Aorta (tissue), 5 donors: Measurements from ENCODE around the gene SZT2. TPM values are rescaled to one million over a fixed set of nuclear protein-coding genes. Genes with fewer than 3 reads are reported as not detected.
A peak's percentile ranks its signal among the peaks of the same experiment; 100 is the strongest.

Experiments used
- ATAC-seq: fragments of 200-7000 bp; cut with Tn5 transposase; one replicate; pipeline ENCODE4 v1.9.1; 2022; ENCODE audit warnings: moderate library complexity; ENCODE audit not compliant: low FRiP score
- DNase-seq, 2 donors: peaks; one replicate each; pipeline ENCODE4 v3.0.0-alpha.2; 2020
- H3K27ac ChIP-seq, 2 donors: one replicate each; pipeline ENCODE4 v1.5.1; 2013; ENCODE audit warnings: low read length in 2 of 2, mild to moderate bottlenecking in 2 of 2, moderate library complexity in 2 of 2, control low read depth in 1 of 2, inconsistent platforms in 1 of 2, low read depth in 1 of 2
- H3K27me3 ChIP-seq, 2 donors: one replicate each; pipeline ENCODE4 v1.6.1; 2013; ENCODE audit warnings: control low read depth in 1 of 2, low read length in 1 of 2, mild to moderate bottlenecking in 1 of 2, moderate library complexity in 1 of 2; ENCODE audit not compliant: insufficient read depth in 2 of 2, control insufficient read depth in 1 of 2
- H3K36me3 ChIP-seq, 2 donors: one replicate each; pipeline ENCODE4 v1.6.1; 2013; ENCODE audit warnings: control low read depth in 1 of 2, low read length in 1 of 2, mild to moderate bottlenecking in 1 of 2; ENCODE audit not compliant: insufficient read depth in 2 of 2, control insufficient read depth in 1 of 2
- H3K4me1 ChIP-seq, 2 donors: one replicate each; pipeline ENCODE4 v1.6.1; 2013; ENCODE audit warnings: low read length in 2 of 2, control low read depth in 1 of 2, mild to moderate bottlenecking in 1 of 2, moderate library complexity in 1 of 2; ENCODE audit not compliant: insufficient read depth in 2 of 2, control insufficient read depth in 1 of 2
- H3K4me3 ChIP-seq, 2 donors: one replicate each; pipeline ENCODE4 v1.5.1; 2013; ENCODE audit warnings: low read length in 2 of 2, control low read depth in 1 of 2, mild to moderate bottlenecking in 1 of 2
- H3K9me3 ChIP-seq: one replicate; pipeline ENCODE4 v1.6.1; 2013; ENCODE audit warnings: mild to moderate bottlenecking, low read length; ENCODE audit not compliant: control insufficient read depth
- WGBS, 2 donors: extraction: QIAGEN DNeasy Blood & Tissue Kit; methylation state at CpG; one replicate each; pipeline ENCODE4 v1.1.7; 2013; 5-methylcytosine and 5-hydroxymethylcytosine counted together
- intact Hi-C, 2 donors: fragments of 100-400 bp; cut with DNase I; formaldehyde crosslinking; loops; one replicate each; pipeline versions ENCODE4 v1.14.2 to v1.15.0; 2022
- polyA plus RNA-seq, 2 donors: library from polyadenylated mRNA; stranded (reverse); fragments of 200-250 nt; gene quantifications; one replicate each; pipeline ENCODE4 v1.2.3, GENCODE V29; 2013
- total RNA-seq, 2 donors: library from RNA; stranded (reverse); fragmentation: NEBNext Ultra II Directional; extraction: Animal tissue kit (Norgen Biotek cat#: 25700); gene quantifications; one replicate each; pipeline ENCODE4 v1.2.1, GENCODE V29; 2021
- donor health status: healthy with polysubstance abuse.
- donor health status: Bipolar disorder and iron deficiency.
- donor health status: DM: no; HTN: no; CAD: no.
- donor health status: DM: no; HTN: no; CAD: no.
- donor health status: DM: yes; HTN: yes; CAD: no.

Gene SZT2
- total and polyA plus RNA-seq, 4 donors, result 5.6 to 91.5 (median 46.6) TPM

DNA sequence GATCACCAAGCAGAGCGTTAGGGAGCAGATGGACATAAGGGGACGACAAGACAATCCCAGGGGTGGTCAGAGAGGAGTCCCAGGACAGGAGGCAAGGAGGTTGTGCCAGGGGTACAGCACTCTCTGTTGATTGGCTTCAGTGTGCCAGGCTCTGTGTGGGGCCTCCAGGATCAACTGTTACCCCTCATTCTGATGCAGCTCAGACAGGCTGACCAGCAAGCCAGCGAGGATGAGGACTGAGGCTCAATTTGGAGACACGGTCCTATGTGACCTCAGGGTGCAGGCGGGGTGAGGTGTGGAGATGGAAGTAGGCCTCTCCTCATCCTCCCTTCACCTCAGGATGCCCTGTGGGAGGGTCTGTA is 60.0 kb downstream of the SZT2 start:
- H3K27me3 ChIP-seq, result no peaks in the 10 kb centered on the region
- ATAC-seq, result no peak
- H3K27ac ChIP-seq, result no peak overlapping the region
- no peaks in the 10 kb centered on the region for H3K9me3 ChIP-seq
- no peak for DNase-seq
- WGBS, 2 donors, result 71 to 74% methylated on average over 5 of the region's 5 CpGs
- peaks cover 0 to 19% of the 10 kb centered on the region in 2 donors for H3K36me3 ChIP-seq
- intact Hi-C loops, result no loop called here
- no peak overlapping the region for H3K4me3 ChIP-seq
- H3K4me1 ChIP-seq, result no peaks in the 10 kb centered on the region

DNA sequence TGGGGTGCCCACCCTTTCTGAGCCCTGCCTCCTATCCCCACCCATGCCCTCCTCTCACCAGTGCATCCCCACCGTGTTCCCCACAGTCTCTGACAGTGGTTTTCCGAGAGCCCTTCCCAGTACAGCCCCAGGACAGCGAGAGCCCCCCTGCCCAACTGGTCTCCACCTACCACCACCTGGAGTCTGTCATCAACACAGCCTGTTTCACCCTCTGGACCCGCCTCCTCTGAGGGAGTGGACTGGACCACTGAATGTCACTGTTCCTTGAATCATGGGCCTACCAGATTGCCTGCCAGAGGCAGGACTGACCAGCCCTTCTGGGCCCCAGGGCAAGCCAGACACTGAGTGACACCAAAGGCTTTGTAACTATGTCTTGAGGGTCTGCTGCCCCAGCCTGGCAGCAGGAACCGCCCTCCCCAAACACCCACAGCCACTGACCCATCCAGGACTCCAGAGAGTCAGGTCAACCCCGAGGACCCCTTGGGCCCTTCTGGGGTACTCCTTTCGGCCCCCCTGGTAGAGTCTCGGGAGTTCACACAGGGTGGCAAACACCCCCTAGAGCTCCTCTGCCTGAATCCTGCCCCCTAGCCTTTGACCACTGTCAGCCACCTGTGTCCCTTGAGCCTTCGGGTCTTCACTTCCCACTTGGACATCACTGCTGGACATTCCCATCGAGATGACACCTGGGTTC is 60.7 kb downstream of the SZT2 start:
- DNase-seq (no peak), ATAC-seq (no peak)
- H3K27me3 ChIP-seq, result no peaks in the 10 kb centered on the region
- no peak overlapping the region for H3K27ac ChIP-seq
- intact Hi-C loops, result no loop called here
- 79 to 80% methylated on average over 10 of the region's 10 CpGs for WGBS, 2 donors
- no peak overlapping the region for H3K4me3 ChIP-seq
- peaks cover 0 to 19% of the 10 kb centered on the region in 2 donors for H3K36me3 ChIP-seq
- no peaks in the 10 kb centered on the region for H3K9me3 ChIP-seq
- H3K4me1 ChIP-seq, result no peaks in the 10 kb centered on the region

DNA sequence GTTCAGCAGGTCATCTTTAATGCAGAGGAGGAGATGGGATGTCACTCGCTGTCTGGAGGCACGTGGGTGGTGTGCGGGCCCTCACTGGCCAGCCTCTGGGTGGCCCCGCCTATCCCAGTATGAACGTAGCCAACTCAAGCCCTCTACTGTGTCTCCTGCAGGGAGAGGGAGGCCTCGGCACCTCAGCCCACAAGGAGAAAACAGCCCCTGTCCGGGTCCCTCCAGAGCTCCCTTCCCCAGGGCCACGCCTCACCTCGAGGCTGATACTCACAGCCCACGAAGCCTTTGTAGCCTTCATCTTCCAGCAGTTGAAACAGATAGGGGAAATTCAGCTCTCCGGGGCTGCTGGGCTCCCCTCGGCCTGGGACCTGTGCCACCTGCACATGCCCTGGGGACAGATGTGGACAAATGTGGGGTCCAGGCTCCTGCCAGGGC is 61.5 kb downstream of the SZT2 start:
- intact Hi-C loops, result no loop called here
- Histone ChIP-seq H3K4me3 (no peak overlapping the region), H3K9me3 (no peaks in the 10 kb centered on the region), H3K36me3 (peaks cover 0 to 18% of the 10 kb centered on the region in 2 donors), H3K4me1 (no peaks in the 10 kb centered on the region), H3K27me3 (no peaks in the 10 kb centered on the region), H3K27ac (no peak overlapping the region)
- ATAC-seq (no peak), DNase-seq (no peak)
- 70 to 71% methylated on average over 12 of the region's 12 CpGs for WGBS, 2 donors

DNA sequence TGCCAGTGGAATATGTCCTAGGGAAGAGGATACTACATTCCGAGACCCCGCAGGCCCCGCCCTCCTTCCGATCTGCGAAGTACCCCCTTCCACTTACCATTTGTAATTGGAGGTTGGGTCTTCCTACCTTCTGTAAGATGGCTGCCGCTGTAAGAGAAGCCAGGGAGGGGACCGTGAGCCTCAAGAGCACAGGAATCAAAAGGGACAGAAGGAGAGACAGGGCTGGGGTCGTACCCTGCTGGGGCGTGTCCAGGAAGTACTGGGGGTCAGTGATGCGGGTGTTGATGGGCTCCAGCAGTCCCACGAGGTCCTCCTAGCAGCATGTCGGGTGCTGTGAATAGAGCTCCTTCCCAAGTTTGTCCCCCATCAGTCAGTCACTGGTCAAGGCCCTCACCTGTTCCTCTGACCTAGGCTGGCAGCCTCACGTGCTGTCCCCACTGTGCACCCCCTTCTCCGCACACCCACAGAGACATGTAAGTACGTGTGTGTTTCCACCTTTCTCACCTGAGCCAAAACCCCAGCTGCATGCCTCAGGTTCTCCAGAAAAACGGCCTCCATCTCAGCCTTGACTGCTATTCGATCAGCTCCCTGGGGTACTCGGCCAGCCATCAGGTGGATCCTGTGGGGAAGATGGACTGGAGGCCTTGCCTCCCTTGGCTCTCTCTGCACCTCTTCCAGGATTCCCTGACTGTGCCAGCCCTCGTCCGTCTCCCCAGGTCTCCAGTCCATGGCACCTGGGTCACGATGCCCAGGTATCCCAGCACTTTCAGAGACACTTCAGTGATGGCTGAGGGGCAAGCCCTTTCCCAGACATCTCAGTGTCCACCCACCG is 62.2 kb downstream of the SZT2 start:
- H3K4me3 ChIP-seq, result no peak overlapping the region
- no peaks in the 10 kb centered on the region for H3K27me3 ChIP-seq
- 86% methylated on average over 22 of the region's 22 CpGs for WGBS, 2 donors
- peaks cover 0 to 13% of the 10 kb centered on the region in 2 donors for H3K36me3 ChIP-seq
- DNase-seq (no peak), ATAC-seq (no peak)
- no peaks in the 10 kb centered on the region for H3K4me1 ChIP-seq
- no peak overlapping the region for H3K27ac ChIP-seq
- no peaks in the 10 kb centered on the region for H3K9me3 ChIP-seq
- intact Hi-C loops, result no loop called here

DNA sequence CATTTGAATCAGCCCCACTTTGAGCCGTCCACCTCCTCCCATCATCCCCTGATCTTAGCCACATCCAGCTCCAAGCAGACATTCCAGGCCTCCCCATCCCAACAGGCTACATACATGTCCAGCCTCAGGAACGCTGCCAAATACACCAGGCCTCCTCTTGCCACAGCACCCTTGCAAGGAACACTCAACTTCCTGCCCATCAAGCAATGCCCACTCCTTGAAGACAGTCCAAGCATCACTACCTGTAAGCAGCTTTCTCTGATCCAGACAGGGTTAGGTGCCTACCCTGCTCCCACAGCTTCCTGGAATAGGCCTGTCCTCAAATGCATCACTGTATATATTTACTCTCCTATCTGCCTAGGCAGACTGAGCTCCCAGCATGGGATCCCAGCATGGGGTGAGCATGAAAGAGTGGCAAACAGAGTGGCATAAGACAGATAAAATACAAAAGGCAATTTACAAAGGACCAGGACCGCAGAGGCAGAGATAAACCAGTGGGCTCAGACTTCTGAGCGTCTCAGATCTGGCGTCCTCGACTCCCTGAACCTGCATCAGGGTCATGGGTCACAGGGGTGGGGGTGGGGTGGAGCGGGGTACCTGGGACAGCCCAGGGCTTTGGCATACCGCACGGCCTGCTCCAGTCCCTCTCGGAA is 63.2 kb downstream of the SZT2 start:
- ATAC-seq (no peak), DNase-seq (peak in 1 of 2 donors; percentile 75)
- H3K27me3 ChIP-seq, result no peaks in the 10 kb centered on the region
- H3K4me1 ChIP-seq, result no peaks in the 10 kb centered on the region
- H3K27ac ChIP-seq, result peak overlapping the region; percentile 44 to 69
- peak overlapping the region; percentile 61 to 70 for H3K4me3 ChIP-seq
- no peaks in the 10 kb centered on the region for H3K9me3 ChIP-seq
- H3K36me3 ChIP-seq, result peaks cover 0 to 4% of the 10 kb centered on the region in 2 donors
- intact Hi-C loops, result no loop called here
- WGBS, 2 donors, result 4% methylated on average over 9 to 10 of the region's 10 CpGs

DNA sequence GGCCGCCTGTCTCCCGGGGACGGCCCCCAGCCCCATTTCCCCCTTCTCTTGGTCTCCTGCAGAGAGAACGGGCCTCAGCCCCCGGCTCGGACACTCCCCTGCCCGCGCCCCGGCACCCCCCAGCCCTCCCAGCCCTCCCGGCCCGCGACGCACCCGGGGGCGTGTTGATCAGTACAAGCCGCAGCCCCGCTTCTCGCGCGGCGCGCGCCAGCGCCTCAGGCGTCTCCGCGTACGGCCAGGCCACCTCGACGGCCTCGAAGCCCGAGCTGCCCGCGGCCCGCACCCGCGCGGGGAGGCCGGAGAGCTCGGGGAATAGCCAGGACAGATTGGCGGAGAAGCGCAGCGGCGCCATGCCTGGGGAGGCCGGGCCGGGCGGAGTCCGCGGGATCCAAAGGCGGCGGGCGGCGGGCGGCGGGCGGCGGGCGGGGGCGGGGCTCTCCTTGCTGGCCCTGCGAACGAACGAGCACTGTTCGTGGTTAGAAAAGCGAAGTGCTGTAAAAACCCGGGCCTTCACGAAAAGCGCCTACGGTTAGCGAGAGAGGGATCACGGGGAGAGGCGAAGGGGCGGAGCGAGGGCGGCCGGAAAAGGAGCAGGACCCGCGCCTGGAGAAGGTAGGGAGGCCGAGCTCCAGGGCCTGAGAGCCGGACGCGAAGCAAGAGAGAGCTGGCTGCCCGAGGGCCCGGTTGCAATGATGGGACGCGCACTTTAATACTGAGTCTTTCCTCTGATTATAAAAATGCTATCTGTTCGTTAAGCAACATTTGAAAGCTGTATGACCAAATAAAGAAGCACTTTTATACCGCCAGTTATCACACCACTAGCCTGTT is 64.0 kb downstream of the SZT2 start, which contains the start of gene HYI:
HYI (minus strand) TSS at position 490 of the 828 bp plus-strand sequence; CDS start at position 352, 138 bp downstream.
- 0 to 1% methylated on average over 70 to 87 of the region's 87 CpGs for WGBS, 2 donors
- peaks cover 0 to 4% of the 10 kb centered on the region in 2 donors for H3K36me3 ChIP-seq
- DNase-seq (peak; percentile 93), ATAC-seq (peak; percentile 90)
- intact Hi-C loops, result no loop called here
- H3K9me3 ChIP-seq, result no peaks in the 10 kb centered on the region
- peak within 1 kb of the TSS; percentile 44 to 69 for H3K27ac ChIP-seq
- H3K27me3 ChIP-seq, result no peaks in the 10 kb centered on the region
- H3K4me3 ChIP-seq, result peak within 1 kb of the TSS; percentile 61 to 70
- H3K4me1 ChIP-seq, result no peaks in the 10 kb centered on the region

DNA sequence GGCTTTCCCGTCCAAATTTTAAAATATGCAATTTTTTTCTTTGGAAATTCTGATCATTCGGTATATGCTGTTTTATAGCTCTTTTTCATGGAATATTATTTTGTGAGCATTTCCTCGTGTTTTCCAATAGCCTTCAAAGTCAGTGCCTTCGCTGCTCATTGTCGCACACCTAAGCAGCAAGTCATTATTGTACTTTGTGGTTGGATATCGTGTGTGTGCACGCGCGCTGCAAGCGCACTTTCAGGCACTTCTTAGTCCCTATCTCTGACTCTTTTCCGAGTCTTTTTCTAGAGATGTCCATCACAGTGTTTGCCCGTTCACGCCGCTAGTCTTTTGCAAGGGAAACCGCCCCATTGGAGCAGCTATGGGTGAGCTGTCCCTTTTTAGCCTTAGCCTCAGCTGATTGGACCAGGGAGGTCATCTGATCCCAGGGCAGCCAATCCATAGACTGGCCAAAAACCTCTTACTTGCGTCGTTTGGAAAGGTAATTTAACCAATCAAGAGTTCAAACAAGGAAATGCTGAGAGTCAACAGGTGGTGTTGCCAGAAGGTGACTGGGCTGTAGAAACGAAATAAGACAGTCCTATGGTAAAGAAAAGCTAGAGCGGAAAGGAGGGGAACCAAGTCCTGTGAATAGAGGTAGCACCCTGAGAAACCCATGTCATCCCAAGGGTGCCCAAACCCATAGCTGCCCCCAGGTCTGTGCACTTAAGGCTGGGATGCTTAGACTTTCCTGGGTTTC is 64.7 kb downstream of the SZT2 start:
- peak overlapping the region; percentile 61 to 70 for H3K4me3 ChIP-seq
- peak overlapping the region in 1 of 2 donors; percentile 65 for H3K27ac ChIP-seq
- peaks cover 0 to 2% of the 10 kb centered on the region in 2 donors for H3K36me3 ChIP-seq
- 7 to 9% methylated on average over 19 of the region's 19 CpGs for WGBS, 2 donors
- peak; percentile 91 for ATAC-seq
- no peaks in the 10 kb centered on the region for H3K4me1 ChIP-seq
- no peaks in the 10 kb centered on the region for H3K9me3 ChIP-seq
- intact Hi-C loops, result no loop called here
- DNase-seq, result peak; percentile 83 to 86
- H3K27me3 ChIP-seq, result no peaks in the 10 kb centered on the region
